ENCODE results near the gene MS4A6A. TPM values are rescaled to one million over a fixed set of nuclear protein-coding genes. Genes with fewer than 3 reads are reported as not detected.

MS4A6A gene, protein sequence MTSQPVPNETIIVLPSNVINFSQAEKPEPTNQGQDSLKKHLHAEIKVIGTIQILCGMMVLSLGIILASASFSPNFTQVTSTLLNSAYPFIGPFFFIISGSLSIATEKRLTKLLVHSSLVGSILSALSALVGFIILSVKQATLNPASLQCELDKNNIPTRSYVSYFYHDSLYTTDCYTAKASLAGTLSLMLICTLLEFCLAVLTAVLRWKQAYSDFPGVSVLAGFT
- total RNA-seq = not detected in 2 replicates

DNA sequence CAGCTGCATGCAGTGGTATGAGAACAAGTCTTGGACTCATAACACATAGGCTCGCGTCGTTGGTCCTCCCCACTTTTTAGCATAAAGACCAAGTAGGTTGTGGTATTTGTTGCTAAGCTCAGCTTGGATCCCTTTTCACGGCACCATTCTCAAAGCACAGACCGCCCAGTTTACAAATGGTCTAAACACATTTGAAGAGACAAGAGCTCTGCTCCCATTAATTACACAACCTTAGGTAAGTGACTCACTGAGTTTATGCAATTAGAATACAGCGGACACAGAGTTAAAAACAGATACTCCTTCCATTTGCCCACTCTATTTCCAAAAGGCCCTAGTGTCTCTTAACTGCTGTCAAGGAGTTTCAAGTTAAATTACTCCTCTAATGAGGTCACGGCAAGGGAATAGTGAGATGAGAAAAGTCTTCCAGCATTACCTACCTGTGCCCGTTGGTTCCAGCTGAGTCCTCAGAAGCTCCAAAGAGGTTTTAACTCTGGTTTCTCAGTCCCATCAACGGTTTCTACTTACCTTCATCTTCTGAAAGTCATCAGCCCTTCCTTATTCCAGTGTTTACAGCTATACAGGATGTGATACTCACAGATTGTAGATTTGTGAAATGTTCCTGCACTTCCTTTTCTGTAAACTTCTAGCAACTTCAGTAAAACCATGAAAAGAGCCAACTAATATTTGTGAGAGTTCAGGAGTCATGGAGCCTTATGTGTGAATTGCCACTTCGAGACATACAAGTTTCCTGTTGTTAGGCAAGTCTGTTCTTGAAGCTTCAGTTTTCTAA is at the start of gene MS4A6A:
Gene MS4A6A (minus strand): TSS at position 543 of the 790 bp plus-strand sequence. CDS start 1,356 bp downstream, outside the sequence.

Other genes starting within 250 kb of the MS4A6A start
- gene OOSP1, start 244.7 kb downstream of the MS4A6A start, total RNA-seq = not detected in 2 replicates
- gene OOSP4A, start 219.1 kb downstream of the MS4A6A start, total RNA-seq = not detected in 2 replicates
- gene OOSP4B, start 165.9 kb downstream of the MS4A6A start, total RNA-seq = not detected in 2 replicates
- gene OOSP2, start 142.7 kb downstream of the MS4A6A start, total RNA-seq = not detected in 2 replicates
- not detected in 2 replicates for gene MS4A3, start 126.4 kb downstream of the MS4A6A start, total RNA-seq
- gene MS4A2, start 94.4 kb downstream of the MS4A6A start, total RNA-seq = not detected in 2 replicates
- gene MS4A4E, start 60.1 kb upstream of the MS4A6A start, total RNA-seq = not detected in 2 replicates
- gene MS4A4A, start 97.6 kb upstream of the MS4A6A start, total RNA-seq = not detected in 2 replicates
- not detected in 2 replicates for gene MS4A6E, start 144.2 kb upstream of the MS4A6A start, total RNA-seq
- not detected in 2 replicates for gene MS4A7, start 195.4 kb upstream of the MS4A6A start, total RNA-seq
- not detected in 2 replicates for gene MS4A14, start 213.4 kb upstream of the MS4A6A start, total RNA-seq
- not detected in 2 replicates for gene MS4A5, start 246.5 kb upstream of the MS4A6A start, total RNA-seq

Data from cardiac ventricle fibroblast (primary cell).